PC-9 (cell line): ENCODE data around the gene ZNF581. TPM values are rescaled to one million over a fixed set of nuclear protein-coding genes. Genes with fewer than 3 reads are reported as not detected.

ENCODE experiments used
- BruUV-seq: library from RNA; stranded (reverse); fragments of 400-500 nt; replicated peaks from 2 replicates; lab custom pipeline; 2021; lab: Mats Ljungman, UMichigan
- CTCF ChIA-PET: fragments of 300-600 bp; sonication (Branson Sonifier 250); formaldehyde crosslinking; loops from one replicate; lab custom pipeline; 2022; ENCODE audit warnings: antibody characterized with exemption; lab: Charles Lee
- POLR2A ChIA-PET: fragments of 300-600 bp; sonication (Branson Sonifier 250); formaldehyde crosslinking; loops from one replicate; lab custom pipeline; 2022; ENCODE audit warnings: antibody characterized with exemption; ENCODE audit not compliant: unreplicated experiment; lab: Charles Lee
- DNase-seq, 2 experiments: peaks; one replicate each; pipeline versions ENCODE4 v3.0.0 to v3.0.0-alpha.2; 2015 to 2022; ENCODE audit warnings: mixed read lengths in 1 of 2
- H2AFZ ChIP-seq: fragments of 200-600 bp; sonication (generic); 2 replicates; pipeline ENCODE4 v1.8.1; 2017; ENCODE audit warnings: antibody characterized with exemption
- H3F3A ChIP-seq: fragments of 200-600 bp; sonication (generic); 2 replicates; pipeline ENCODE4 v1.8.1; 2017; ENCODE audit warnings: antibody characterized with exemption, mild to moderate bottlenecking, low read depth; ENCODE audit not compliant: insufficient read depth
- H3K27ac ChIP-seq: fragments of 200-600 bp; sonication (generic); 2 replicates; pipeline ENCODE4 v1.6.1; 2016; ENCODE audit warnings: mixed run types
- H3K27me3 ChIP-seq: fragments of 200-600 bp; sonication (generic); 2 replicates; pipeline ENCODE4 v1.6.1; 2016; ENCODE audit warnings: low read depth, mixed run types; ENCODE audit not compliant: insufficient read depth
- H3K36me3 ChIP-seq: fragments of 200-600 bp; sonication (generic); 2 replicates; pipeline ENCODE4 v1.6.1; 2016; ENCODE audit warnings: low read depth, mixed run types
- H3K4me1 ChIP-seq: fragments of 200-600 bp; sonication (generic); replicated peaks from 2 replicates; pipeline ENCODE4 v1.6.1; 2016; ENCODE audit warnings: mixed run types; ENCODE audit not compliant: insufficient read depth
- H3K4me2 ChIP-seq: fragments of 200-600 bp; sonication (generic); 2 replicates; pipeline ENCODE4 v1.6.1; 2017; ENCODE audit warnings: mixed run types
- H3K4me3 ChIP-seq: fragments of 200-600 bp; sonication (generic); 2 replicates; pipeline ENCODE4 v1.6.1; 2016; ENCODE audit warnings: mixed run types
- H3K79me2 ChIP-seq: fragments of 200-600 bp; sonication (generic); 2 replicates; pipeline ENCODE4 v1.6.1; 2017; ENCODE audit warnings: low read depth, mixed run types
- H3K9me2 ChIP-seq: fragments of 200-600 bp; sonication (generic); 2 replicates; pipeline ENCODE4 v1.8.1; 2017; ENCODE audit warnings: mild to moderate bottlenecking; ENCODE audit not compliant: insufficient read depth
- H3K9me3 ChIP-seq: fragments of 200-600 bp; sonication (generic); 2 replicates; pipeline ENCODE4 v1.8.1; 2016; ENCODE audit warnings: low read depth; ENCODE audit not compliant: insufficient read depth
- H4K20me1 ChIP-seq: fragments of 200-600 bp; sonication (generic); 2 replicates; pipeline ENCODE4 v1.8.1; 2017; ENCODE audit not compliant: insufficient read depth
- EZH2 ChIP-seq: fragments of 200-600 bp; sonication (generic); IDR thresholded peaks from 2 replicates; pipeline ENCODE4 v1.8.0; 2017; ENCODE audit warnings: antibody characterized with exemption, low read depth
- intact Hi-C: fragments of 100-400 bp; cut with micrococcal nuclease; formaldehyde crosslinking; loops from one replicate; pipeline ENCODE4 v1.10.0; 2022; ENCODE audit not compliant: unreplicated experiment
- total RNA-seq: library from RNA; stranded (reverse); gene quantifications from 2 replicates; pipeline ENCODE4 v1.2.3, GENCODE V29; 2021
- TF ChIP-seq, protein P1 (sequence below): fragments of 200-600 bp; sonication (generic); conservative IDR thresholded peaks from 2 replicates; pipeline ENCODE4 v1.6.1; 2017; ENCODE audit warnings: mixed run types, antibody characterized with exemption, mild to moderate bottlenecking, moderate library complexity

Gene ZNF581
- total RNA-seq, 1 experiment from 2014 or later = 53.5 TPM

DNA sequence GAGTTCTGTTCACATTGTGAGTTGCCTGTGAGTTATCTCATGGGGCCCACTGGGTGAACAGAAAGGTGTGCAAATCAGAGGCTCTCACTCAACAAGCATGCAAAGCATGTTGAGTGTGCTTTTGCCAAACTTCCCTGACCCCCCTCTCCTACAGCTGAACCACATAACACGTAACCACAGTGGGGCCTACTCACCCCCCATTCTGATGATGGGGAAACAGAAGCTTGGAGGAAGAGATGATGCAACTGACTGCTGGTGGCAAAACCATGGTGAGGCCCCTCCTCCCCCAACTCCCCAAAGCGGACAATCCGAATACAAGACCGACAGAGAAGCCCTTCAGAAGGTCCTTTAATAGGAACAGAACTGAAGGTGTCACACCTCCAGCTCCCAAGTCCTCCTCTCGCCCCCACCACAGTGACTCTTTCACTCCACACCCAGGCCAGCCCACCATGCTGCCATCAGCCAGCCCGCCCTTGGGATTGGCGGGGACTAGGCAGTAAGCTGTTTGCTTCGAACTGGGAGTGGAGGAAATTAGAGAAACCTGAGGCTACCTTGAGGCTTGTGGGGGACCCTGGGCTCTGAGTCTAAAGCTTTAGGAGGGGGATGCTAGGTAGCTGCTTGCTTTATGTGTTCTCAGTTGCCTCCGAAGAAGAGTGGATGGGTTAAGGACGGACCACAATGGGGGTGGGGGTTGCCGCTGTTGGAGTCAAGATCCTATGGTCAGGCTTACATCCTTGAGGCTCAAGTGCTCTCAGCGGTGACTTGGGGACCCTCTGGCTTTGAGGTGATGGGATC, 22.8 kb upstream of the ZNF581 start:
- Histone ChIP-seq H3F3A (peaks cover 35% of the 10 kb centered on the region), H3K9me3 (no peaks in the 10 kb centered on the region), H2AFZ (no peak overlapping the region), H3K4me3 (no peak overlapping the region), H3K36me3 (0 out of 2 replicates have a peak, but pooled peaks cover 3% of the 10 kb centered on the region), H3K27ac (no peak overlapping the region), H4K20me1 (peaks cover 10% of the 10 kb centered on the region), H3K4me1 (peaks cover 14% of the 10 kb centered on the region), H3K4me2 (no peak overlapping the region), H3K79me2 (no peaks in the 10 kb centered on the region), H3K27me3 (no peaks in the 10 kb centered on the region), H3K9me2 (no peaks in the 10 kb centered on the region)
- CTCF ChIA-PET = interaction anchor here (0.6 kb wide), 1 partner anchor 10 kb away, joined by 6 read pairs; no protein-coding TSS in a partner anchor
- BruUV-seq = TSS peak; percentile 4
- no peak for TF ChIP-seq EZH2
- TF ChIP-seq, protein P1, sequence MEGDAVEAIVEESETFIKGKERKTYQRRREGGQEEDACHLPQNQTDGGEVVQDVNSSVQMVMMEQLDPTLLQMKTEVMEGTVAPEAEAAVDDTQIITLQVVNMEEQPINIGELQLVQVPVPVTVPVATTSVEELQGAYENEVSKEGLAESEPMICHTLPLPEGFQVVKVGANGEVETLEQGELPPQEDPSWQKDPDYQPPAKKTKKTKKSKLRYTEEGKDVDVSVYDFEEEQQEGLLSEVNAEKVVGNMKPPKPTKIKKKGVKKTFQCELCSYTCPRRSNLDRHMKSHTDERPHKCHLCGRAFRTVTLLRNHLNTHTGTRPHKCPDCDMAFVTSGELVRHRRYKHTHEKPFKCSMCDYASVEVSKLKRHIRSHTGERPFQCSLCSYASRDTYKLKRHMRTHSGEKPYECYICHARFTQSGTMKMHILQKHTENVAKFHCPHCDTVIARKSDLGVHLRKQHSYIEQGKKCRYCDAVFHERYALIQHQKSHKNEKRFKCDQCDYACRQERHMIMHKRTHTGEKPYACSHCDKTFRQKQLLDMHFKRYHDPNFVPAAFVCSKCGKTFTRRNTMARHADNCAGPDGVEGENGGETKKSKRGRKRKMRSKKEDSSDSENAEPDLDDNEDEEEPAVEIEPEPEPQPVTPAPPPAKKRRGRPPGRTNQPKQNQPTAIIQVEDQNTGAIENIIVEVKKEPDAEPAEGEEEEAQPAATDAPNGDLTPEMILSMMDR = no peak
- POLR2A ChIA-PET = no interaction called here
- intact Hi-C loops = no loop called here
- no peak for DNase-seq

DNA sequence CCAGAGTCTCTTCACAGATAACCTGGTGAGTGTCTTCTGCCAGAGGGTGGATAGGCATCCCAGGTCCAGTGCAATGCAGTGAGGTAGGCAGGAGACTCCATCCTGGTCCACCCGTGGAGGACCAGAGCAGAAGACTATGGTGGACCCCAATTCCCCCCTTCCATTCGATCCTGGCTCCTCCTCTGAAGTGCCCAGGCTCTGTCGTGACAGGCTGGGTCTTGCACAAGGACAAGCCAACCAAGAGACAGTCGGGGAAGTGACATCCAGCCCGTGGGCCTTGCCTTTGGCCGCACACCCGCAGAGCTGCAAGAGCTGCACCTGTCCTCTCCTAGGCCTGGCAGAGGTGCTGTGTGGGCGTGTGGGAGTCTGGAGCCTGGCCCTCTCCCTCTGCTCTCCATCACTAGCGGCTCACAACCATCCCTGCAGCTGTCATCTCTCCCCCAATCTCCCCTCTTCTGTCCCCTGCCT, 22.2 kb upstream of the ZNF581 start:
- BruUV-seq = no TSS peak
- Histone ChIP-seq H3K27me3 (no peaks in the 10 kb centered on the region), H3F3A (peaks cover 35% of the 10 kb centered on the region), H3K36me3 (0 out of 2 replicates have a peak, but pooled peaks cover 3% of the 10 kb centered on the region), H3K4me2 (no peak overlapping the region), H4K20me1 (peaks cover 10% of the 10 kb centered on the region), H3K4me1 (peaks cover 14% of the 10 kb centered on the region), H3K27ac (no peak overlapping the region), H3K9me2 (no peaks in the 10 kb centered on the region), H3K79me2 (no peaks in the 10 kb centered on the region), H3K9me3 (no peaks in the 10 kb centered on the region), H2AFZ (no peak overlapping the region), H3K4me3 (no peak overlapping the region)
- POLR2A ChIA-PET = no interaction called here
- CTCF ChIA-PET = interaction anchor here (0.6 kb wide), 1 partner anchor 9 kb away, joined by 6 read pairs; no protein-coding TSS in a partner anchor
- intact Hi-C loops = no loop called here
- TF ChIP-seq, protein P1 = no peak
- TF ChIP-seq EZH2 = no peak
- DNase-seq = no peak

DNA sequence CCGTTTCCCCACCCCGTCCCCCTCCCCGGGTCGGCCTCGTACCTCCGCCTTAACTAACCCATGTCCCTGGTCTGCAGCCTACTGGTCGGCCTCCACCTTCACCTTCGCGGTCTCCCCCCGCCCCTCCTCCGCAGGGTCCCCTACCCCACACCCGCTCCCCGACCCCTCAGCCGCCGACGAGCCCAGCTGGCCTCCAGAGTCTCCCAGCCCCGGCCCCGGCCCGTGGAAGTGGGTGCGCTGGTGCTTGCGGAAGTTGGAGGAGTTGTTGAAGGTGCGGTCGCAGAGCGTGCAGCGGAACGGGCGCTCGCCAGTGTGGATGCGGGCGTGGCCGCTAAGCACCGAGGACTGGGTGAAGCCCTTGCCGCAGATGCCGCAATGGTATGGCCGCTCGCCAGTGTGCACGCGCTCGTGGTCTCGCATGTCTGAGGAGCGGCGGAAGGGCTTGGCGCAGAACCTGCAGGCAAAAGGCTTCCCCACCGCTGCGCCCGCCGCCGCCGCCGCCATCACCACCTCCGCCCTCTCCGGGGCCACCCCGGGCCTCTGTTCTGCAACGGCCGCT, 21.7 kb upstream of the ZNF581 start:
- Histone ChIP-seq H3K27ac (no peak overlapping the region), H3K36me3 (0 out of 2 replicates have a peak, but pooled peaks cover 3% of the 10 kb centered on the region), H3K4me2 (no peak overlapping the region), H3K9me2 (no peaks in the 10 kb centered on the region), H3K27me3 (no peaks in the 10 kb centered on the region), H3K4me1 (peaks cover 14% of the 10 kb centered on the region), H3K4me3 (no peak overlapping the region), H3F3A (peaks cover 35% of the 10 kb centered on the region), H3K9me3 (no peaks in the 10 kb centered on the region), H2AFZ (no peak overlapping the region), H3K79me2 (no peaks in the 10 kb centered on the region), H4K20me1 (peaks cover 10% of the 10 kb centered on the region)
- BruUV-seq = no TSS peak
- CTCF ChIA-PET = no interaction called here
- POLR2A ChIA-PET = no interaction called here
- TF ChIP-seq, protein P1 = no peak
- no peak for TF ChIP-seq EZH2
- no peak for DNase-seq
- intact Hi-C loops = no loop called here
